Ecto neural progenitor cell (in vitro differentiated cells): ENCODE measurements around the gene DES.
"Not testable (repeated sequence)": the region's sequence is repeated elsewhere in the genome, so short reads cannot be mapped to it uniquely, and the experiment has no call there.

Source experiments
- DNase-seq: peaks from one replicate; pipeline ENCODE4 v3.0.0-alpha.2; 2018; ENCODE audit warnings: low spot score

DES gene

GRCh38 chr2:219418155-219419011 lies at the start of gene DES:
DES (plus strand) TSS chr2:219418377; CDS start chr2:219418463, 86 bp downstream.
- DNase-seq = peak; percentile 66

GRCh38 chr2:219368690-219369191 lies 49.4 kb upstream of the DES start:
- no peak for DNase-seq

DNA sequence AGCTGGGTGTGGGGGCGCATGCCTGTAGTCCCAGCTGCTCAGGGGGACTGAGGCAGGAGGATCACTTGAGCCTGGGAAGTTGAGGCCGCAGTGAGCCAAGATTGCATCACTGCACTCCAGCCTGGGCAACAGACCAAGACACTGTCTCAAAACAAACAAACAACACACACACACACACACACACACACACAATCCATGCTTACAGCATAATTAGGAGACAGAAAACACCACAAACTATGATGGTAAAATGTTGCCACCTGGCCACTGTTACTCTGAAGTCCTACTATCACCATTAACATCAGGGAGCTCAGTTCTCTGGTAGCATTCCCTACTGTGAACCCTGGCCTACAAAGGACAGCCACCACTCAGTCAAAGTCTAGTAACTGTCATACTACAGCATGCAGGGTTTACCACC lies 48.7 kb upstream of the DES start:
- no peak for DNase-seq

DNA sequence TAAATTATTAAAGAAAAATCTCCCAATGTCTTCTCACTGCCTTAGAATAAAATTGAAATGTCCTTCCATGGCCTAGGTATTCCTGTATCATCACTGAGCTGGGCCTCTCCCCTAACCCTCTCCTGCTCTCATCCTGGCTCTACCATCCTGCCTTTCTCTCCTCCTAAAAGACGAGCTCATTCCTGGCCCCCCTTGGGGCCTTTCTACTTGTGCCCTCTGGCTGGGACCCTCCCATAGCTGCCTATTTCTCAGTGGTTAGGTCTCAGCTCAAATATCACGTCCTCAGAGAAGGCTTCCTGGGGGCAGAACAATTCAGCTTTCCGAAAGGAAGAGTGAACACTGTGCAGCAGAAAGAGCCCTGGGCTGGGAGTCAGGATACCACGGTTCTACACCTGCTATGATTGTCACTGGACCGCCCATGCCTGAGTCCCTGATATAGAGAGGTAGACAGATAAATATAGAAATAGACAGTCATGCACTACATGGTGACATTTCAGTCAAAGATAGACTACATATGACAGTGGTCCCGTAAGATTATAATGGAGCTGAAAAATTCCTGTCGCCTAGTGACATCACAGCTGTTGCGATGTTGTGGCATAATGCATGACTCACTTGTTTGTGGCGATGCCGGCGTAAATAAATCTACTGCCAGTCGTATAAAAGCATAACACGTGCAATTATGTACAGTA lies 39.9 kb upstream of the DES start:
- DNase-seq = no peak

DNA sequence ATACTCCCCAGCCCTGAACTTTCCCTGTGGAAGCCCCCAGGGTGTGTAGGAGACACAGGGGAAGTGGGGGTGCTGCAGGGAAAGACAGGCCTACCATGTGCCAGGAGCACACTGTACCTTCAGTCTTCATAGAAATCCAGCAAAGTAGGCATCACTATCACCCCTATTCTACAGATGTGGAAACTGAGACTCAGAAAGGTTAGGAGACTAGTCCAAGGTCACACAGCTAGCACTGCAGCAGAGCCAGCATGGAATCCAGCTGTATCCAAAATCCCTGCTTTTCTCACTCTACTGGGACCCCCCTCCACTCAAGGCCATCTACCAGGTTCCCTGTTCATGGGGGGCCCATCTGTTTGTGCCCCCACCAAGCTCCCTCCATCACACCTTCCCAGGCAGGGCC lies 37.3 kb upstream of the DES start:
- DNase-seq = no peak

GRCh38 chr2:219381448-219381847 lies 36.7 kb upstream of the DES start:
- no peak for DNase-seq

DNA sequence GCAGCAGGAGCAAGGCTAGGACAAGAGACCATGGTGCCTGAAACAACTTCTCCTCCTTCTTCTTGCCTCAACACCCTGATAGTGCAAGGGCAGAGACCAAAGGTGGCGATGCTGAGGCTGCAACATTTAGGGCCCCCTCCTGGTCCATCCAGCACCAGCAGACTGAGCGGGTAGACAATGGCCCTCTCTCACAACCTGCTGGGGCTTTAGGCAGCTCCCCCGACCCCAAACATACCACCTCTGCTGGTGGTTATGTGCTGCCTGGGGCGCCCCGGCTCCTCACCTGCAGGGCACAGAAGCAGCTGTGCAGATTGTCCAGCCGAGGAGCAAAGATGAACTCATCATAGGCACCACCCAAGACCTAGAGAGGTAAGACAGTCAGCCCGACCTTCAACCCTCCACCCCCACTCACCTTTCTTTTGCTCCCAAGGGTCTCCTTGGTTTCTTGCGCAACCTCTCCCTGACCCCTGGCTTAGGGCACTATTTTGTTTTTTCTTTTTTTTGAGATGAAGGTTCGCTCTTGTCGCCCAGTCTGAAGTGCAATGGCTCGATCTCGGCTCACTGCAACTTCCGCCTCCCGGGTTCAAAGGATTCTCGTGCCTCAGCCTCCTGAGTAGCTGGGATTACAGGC lies 34.0 kb upstream of the DES start:
- DNase-seq = no peak

GRCh38 chr2:219384859-219385258 lies 33.3 kb upstream of the DES start:
- no peak for DNase-seq

- no peak for DNase-seq
Measured at GRCh38 chr2:219385958-219386520, 32.1 kb upstream of the DES start.

DNA sequence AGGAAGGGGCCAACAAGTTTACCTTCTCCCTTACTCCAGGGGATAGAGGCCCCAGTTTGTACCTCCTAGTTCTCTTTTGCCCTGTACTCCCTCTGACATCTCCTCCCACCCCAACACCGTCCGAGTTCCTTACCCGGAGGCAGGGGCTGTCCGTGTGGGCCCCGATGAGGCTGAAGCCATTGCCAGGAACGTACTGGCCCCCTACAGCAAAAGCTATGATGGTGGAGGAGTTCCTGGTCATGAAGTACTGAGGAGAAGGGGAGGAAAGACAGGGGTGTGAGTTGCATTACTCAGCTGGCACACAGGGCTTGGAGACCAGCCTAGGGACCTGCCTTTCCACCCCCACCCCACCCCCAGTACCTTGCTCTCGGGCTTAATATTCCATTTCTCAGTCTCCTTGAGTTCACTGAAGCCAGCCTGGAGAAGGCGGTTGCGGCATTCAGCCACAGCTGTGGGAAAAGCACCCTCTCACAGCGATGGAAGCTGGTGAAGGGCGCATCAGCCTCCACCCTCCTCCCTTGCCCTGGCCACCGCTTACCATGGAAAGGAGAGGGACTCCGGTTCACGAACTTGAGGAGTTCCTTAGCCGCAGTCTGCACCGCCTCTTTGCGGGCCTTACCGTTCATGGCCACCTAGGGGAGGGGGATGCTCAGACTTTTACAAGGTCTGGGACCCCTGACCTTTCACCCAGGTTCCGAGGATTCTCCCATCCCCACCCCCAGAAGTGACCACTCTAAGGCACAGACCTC lies 31.5 kb upstream of the DES start:
- DNase-seq = no peak

- peak; percentile 98 for DNase-seq
Measured at GRCh38 chr2:219387306-219388120, 30.7 kb upstream of the DES start, which contains the start of gene DNPEP. DNPEP (minus strand) TSS chr2:219387912; CDS start chr2:219387794, 118 bp downstream.

DNA sequence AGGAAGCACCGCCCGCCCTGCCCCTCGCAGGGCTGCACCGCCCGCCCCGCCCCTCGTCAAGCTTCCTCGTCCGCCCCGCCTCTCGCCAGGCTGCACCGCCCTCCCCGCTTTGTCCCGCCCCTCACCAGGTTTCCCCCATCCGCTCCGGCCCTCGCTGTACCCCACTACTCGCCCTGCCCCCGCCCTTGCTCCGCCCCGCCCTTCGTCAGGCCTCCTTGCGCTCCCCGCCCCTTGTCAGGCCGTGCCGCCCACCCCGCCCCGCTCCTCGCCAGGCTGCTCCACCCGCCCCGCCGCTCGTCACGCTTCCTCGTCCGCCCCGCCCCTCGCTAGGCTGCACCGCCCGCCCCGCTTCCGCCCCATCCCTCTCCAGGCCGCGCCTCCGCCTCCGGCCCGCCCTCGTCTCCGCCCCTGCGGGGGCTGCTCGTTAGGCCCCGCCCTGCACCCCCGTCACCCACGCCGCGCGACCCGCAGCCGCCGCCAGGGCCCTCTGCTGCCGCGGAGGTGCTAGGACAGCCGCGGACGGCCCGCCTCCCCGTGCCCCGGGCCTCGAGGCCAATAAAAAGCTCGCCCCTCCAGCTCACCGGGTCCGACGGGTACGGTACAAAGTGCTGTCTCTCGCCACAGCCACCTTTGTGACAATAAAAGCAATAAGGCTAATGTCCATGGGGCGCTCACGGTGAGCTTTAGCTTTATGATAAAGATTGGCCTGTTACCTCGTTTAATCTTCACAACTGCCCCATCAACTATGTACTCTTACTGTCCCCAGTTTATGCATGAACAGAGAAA lies 29.9 kb upstream of the DES start:
- DNase-seq = peak; percentile 98

- DNase-seq = no peak
Measured at GRCh38 chr2:219388907-219389156, 29.3 kb upstream of the DES start.

DNA sequence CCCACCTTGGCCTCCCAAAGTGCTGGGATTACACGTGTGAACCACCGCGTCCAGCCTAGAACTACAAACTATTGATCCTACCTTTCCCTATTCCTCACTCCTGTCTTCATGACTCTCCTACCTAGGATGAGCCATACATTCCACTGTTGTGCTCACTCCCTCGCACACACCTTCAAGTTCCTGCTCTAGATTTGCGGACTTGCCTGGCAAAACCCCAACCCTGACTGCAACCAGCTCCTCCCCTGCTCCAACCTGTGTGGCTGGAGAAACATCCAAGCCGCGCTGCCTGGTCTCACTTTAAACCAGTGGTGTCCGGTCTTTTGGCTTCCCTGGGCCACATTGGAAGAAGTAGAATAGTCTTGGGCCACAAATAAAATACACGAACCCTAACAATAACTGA lies 25.4 kb upstream of the DES start:
- no peak for DNase-seq

GRCh38 chr2:219395056-219395455 lies 23.1 kb upstream of the DES start:
- DNase-seq = not testable (repeated sequence)

DNA sequence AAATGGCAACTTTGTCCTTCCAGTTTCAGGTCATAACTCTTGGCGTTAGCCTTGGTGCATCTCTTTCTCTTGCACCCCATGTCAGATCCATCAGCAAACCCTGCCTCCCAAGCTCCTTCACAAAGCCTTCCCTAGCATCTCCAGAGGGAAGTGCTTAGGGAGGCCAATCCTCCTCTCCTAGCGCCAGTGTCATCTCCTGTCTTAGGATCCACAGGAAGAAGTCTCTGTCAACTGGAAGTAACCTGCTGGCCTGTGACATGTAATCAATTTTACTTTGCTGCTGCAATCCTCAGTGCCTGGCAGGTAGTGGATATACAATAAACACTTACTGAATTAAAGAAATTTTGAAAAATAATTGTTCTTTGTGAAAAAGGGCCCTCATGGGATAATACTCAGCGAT lies 22.6 kb upstream of the DES start:
- DNase-seq = no peak

DNA sequence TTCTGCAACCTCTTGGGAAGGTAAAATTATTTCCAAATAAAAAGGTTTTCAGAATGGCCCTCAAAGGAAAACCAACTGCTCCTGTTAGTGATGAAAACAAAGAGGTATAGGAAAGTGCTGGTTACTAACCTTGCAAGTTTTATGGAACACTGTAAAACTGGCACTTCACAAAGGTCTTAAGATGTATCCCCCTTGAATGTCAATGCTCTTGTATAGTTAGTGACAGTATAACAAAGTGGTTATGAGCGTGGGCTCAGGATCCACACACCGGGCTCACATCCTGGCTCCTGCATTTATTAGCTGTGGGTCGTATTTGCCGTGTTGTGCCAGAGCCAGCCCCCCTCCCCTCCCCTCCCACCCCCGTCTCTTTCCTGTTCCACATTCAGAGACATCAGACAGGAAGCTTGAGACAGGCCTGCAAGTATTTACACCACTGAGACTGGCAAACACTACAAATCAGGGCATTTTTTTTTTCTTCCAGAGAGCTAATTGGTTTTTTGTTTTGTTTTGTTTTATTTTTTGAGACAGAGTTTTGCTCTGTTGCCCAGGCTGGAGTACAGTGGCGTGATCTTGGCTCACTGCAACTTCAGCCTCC lies 21.2 kb upstream of the DES start:
- DNase-seq = no peak

DNA sequence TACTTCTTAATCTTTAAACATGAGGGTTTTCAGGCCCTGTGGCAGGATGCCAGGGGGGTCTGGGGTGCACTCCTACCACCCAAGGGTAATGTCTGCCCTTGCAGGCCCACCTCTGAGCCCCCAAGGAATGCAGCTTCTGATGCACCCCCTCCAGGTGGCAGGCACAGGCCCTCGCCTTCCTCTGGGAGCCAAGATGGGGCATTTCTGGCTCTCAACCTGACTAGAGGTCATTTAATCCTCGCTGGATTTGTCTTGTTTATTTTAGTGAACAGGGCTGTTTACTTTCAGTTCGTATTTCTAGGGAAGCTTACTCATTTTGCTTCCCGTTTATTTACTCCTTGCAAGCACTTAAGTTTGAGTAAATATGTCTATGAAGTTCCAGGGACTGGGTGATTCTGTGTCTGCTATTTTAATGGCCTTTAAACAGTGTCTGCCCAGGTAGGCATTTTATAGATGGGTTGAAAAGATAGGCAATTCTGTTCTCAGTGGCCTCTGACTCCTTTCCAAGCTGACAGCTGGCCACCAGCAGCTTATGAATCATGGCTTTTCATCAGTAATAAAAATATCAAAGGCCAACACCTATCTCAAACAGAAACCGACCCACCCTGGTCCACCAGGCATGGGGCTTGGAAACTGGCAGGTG lies 19.3 kb upstream of the DES start:
- no peak for DNase-seq
